H1 (cell line): ENCODE data around the gene PTPN3. TPM values are rescaled to one million over a fixed set of nuclear protein-coding genes. Genes with fewer than 3 reads are reported as not detected.

ENCODE experiments used
- POLR2AphosphoS5 ChIP-seq: IDR thresholded peaks from 2 replicates; pipeline ENCODE4 v1.6.1; 2011; ENCODE audit warnings: low read depth, low read length
- polyA plus RNA-seq, 7 experiments: library from polyadenylated mRNA; depleted of rRNA in 3 of 7; stranded (reverse) in 5 of 7; unstranded in 2 of 7; fragments of >200 nt in 5 of 7; fragments of 200-250 nt in 2 of 7; gene quantifications; 1 replicate in 5 of 7; 2 replicates in 1 of 7; 4 replicates in 1 of 7; pipeline versions ENCODE4 v1.2.1 to v1.2.3, GENCODE V29; 2011 to 2013; ENCODE audit warnings: missing spikeins in 2 of 7, mixed read lengths in 2 of 7
- total RNA-seq: library from RNA; stranded (reverse); fragmentation: NEBNext Ultra II Directional; extraction: Animal tissue kit (Norgen Biotek cat#: 25700); gene quantifications from 2 replicates; pipeline ENCODE4 v1.2.1, GENCODE V29; 2021

PTPN3 gene
- total and polyA plus RNA-seq, 2 of the 8 experiments (the other 6 are each of a cell fraction or from before 2014, with no cell fraction given): 2.9 to 3.7 TPM

- TF ChIP-seq POLR2AphosphoS5: no peak
Measured at GRCh38 chr9:109488351-109488750, 9.8 kb downstream of the PTPN3 start (continued).
